Activated CD8-positive, alpha-beta memory T cell treated with anti-CD3 and anti-CD28 coated beads, Interleukin-2, amount 50 U/mL, for 48 hours (primary cell): ENCODE data around the gene UGT2B15.
"Not testable (repeated sequence)": the region's sequence is repeated elsewhere in the genome, so short reads cannot be mapped to it uniquely, and the experiment has no call there.

Source experiments
- DNase-seq: peaks from one replicate; pipeline ENCODE4 v3.0.0-alpha.2; 2020

Gene UGT2B15

DNA sequence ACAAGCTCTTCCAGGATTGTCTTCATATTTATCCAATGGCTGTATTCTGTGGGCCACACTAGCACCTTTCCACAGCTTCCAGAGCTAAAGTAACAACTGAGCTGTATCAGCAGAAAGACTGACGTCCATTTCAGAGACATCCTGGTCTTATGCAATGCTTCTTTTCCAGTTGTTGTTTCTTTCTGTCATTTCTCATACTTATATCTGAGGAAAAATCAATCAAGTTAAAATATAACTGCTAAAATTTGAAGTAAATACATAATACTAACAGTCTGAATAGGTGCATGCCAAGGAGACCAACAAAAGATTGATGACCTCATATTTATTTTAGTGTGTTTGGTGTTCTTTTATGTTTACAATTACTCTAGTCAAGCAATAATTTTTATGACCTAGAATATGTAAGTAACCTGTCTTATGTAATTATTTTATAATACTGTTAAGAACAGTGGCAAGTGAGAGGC is at the start of gene UGT2B15:
UGT2B15 (minus strand) TSS at position 174 of the 461 bp plus-strand sequence; CDS start at position 140, 34 bp downstream.
- not testable (repeated sequence) for DNase-seq

DNA sequence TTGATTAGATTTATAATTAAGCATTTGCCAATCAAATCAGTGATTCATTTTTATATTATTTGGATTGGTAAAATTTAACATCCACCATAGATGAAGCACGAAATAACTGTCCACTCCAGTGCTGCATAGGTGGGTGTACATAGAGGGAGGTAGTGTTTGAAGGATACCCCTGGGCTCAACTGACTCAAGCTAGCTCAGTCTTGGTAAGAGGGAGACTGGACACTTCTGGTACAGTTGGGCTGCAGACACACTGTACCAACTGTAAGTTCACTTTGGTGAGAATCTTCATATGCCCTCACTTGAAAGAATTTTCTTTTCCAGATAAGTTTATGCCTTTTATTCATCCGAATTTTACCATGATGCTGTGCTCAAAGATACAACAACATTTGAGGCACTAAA is 48.6 kb upstream of the UGT2B15 start:
- no peak for DNase-seq

DNA sequence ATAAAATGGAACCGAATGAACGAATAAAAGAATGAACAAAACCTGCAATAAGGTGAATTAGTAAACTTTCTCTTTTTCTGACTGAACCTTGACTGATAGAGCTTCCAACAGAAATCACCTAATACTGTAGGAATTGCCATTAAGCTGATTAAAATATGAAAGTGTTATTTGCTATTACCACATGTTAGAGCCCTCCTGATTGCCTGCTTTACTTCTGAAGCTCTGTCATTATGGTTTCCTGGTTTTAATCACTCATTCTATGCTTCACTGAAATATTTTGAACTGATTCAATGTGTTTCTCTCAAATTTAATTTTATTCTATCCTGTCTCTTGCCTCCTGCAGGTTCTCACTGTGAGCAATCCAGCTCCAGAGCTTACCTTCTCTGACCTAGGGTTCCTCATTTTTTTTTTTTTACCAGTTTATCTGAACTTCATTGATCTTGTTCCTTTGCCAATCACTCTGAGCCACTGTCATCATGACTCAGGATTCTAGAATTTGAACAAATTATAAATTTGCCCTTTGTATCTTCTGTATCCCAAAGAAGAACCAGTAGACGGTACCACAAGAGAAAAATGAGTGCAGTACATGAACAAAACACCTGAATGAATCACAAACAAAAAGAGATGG is 48.1 kb upstream of the UGT2B15 start:
- DNase-seq, result no peak

DNA sequence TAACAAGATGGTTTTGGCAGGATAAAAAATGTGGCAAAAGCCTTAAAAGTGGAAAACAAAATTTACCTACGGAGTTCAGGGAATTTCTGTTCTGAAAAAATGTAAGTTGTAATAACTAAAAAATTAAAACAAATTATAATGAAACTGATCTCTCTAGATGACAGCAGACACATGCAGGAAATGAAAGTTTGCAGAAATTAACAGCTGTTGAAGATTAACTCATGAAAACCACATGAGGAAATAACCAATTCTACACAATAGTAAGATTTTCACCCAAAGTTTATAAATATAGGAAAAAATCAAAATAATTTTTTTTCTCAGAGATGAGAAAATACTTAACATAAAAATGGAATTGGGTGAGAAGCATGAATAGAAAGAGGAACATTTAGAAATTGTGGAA is 47.5 kb upstream of the UGT2B15 start:
- DNase-seq, result no peak

DNA sequence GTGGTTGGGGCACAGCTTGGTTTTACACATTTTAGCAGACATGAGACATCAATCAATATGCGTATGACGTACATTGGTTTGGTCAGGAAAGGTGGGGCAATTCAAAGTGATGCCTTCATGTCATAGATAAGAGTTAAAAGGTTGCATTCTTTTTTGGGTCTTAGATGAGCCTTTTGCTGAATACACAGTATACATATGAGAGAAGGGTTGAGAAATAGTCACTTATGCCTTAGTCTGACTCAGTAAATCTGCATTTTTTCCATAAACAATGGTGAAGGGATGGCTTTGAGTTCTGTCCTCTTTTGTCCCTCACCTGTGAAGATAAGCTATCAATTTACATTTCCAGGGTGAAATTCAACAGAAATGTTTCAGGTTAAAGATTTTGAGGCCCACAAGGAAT is 43.9 kb upstream of the UGT2B15 start:
- no peak for DNase-seq

DNA sequence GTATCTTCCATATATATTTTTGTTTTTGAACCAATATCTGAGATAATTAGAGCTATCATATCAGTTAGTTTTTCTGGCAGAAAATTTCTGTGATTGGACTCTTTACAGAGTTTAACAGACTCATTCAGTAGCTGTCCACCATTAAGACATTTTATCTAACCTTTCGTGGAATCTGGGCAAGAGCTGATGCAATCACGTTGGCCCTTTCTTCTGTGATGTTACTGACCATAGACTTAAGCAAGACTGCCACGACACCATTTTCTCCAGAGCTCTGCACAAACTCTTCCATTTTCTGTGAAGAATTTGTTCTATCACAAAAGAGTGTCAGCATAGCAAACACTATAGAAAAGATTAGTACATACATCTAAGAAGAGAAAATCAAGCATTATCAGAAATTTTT is 41.8 kb upstream of the UGT2B15 start:
- DNase-seq, result no peak

DNA sequence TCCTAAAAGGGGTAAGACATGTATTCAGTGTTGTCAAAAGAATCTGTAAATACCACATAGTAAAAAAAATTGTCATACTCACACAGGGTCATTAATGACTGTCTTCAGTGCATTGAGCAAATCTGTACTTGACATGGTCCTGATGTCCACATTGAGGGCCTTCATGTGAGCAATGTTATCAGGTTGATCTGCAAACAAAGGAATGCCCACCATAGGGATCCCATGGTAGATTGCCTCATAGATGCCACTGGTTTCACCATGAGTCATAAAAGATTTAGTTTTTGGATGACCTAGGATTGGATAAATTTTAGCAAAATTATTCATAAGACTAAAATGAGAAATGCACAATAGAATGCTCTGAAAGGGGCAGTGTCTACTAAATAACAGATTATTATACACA is 38.1 kb upstream of the UGT2B15 start:
- DNase-seq, result no peak

DNA sequence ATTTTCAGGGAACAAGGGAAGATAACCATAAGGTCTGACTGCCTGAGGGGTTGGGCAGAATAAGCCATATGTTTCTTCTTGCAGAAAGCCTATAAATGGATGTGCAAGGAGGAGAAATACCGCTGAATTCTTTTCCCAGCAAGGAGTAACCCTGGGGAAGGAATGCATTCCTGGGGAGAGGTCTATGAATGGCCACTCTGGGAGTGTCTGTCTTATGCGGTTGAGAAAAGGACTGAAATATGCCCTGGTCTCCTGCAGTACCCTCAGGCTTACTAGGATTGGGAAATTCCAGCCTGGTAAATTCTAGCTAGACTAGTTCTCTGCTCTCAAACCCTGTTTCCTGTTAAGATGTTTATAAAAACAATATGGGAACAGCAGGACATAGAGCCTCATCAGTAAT is 32.7 kb upstream of the UGT2B15 start:
- not testable (repeated sequence) for DNase-seq

DNA sequence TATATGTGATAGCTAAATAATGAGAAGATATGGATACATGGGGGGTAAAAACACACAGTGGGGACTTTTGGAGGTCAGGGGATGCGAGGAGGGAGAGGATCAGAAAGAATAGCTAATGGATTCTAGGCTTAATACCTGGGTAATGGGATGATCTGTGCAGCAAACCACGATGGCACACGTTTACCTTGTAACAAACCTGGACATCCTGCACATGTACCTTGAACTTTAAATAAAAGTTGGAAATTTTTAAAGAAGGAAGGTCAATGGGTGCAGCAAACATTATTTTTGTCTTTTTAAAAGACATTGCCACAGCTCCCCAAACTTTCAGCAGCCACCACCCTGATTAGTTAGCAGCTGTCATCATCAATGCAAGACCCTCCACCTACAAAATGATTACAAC is 29.7 kb upstream of the UGT2B15 start:
- DNase-seq, result no peak

DNA sequence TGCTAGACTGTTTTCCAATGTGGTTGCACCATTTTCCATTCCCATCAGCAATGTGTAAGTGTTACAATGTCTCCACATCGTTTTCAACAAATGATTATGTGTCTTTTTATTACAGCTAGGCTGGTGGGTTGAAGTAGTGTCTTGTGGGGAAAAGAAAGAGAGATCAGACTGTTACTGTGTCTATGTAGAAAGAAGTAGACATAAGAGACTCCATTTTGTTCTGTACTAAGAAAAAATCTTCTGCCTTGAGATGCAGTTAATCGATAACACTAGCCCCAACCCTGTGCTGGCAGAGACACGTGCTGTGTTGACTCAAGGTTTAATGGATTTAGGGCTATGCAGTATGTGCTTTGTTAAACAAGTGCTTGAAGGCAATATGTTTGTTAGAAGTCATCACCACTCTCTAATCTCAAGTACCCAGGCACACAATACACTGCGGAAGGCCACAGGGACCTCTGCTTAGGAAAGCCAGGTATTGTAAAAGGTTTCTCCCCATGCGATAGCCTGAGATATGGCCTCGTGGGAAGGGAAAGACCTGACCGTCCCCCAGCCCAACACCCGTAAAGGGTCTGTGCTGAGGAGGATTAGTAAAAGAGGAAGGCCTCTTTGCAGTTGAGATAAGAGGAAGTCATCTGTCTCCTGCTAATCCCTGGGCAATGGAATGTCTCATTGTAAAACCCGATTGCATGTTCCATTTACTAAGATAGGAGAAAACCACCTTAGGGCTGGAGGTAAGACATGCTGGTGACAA is 23.0 kb upstream of the UGT2B15 start:
- DNase-seq, result no peak

DNA sequence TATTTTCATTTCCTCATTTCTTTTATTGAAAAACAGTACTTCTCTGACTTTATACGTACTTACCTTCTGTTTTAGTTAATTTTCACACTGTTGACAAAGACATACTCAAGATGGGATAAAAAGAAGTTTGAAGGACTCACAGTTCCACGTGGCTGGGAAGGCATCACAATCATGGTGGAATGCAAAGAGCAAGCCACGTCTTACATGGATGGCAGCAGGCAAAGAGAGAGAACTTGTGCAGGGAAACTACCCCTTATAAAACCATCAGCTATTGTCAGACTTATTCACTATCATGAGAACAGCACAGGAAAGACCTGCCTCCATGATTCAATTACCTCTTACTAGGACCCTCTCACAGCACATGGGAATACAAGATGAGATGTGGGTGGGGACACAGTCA is 20.7 kb upstream of the UGT2B15 start:
- DNase-seq, result no peak

DNA sequence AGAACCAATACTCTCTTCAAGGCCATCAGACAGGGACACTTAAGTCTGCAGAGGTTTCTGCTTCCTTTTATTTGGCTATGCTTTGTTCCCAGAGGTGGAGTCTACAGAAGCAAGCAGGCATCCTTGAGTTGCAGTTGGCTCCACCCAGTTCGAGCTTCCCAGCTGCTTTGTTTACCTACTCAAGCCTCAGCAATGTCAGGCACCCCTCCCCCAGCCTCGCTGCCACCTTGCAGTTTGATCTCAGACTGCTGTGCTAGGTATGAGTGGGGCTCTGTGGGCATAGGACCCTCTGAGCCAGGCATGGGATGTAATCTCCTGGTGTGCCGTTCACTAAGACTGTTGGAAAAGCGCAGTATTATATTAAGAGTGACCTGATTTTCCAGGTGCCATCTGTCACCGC is 12.6 kb upstream of the UGT2B15 start:
- no peak for DNase-seq

DNA sequence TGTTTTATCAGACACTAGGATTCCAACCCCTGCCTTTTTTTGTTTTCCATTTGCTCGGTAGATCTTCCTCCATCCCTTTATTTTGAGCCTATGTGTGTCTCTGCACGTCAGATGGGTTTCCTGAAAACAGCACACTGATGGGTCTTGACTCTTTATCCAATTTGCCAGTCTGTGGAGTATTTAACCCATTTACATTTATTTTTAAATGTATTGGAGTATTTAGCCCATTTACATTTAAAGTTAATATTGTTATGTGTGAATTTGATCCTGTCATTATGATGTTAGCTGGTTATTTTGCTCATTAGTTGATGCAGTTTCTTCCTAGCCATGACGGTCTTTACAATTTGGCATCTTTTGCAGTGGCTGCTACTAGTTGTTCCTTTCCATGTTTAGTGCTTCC is 10.8 kb upstream of the UGT2B15 start:
- DNase-seq, result not testable (repeated sequence)

DNA sequence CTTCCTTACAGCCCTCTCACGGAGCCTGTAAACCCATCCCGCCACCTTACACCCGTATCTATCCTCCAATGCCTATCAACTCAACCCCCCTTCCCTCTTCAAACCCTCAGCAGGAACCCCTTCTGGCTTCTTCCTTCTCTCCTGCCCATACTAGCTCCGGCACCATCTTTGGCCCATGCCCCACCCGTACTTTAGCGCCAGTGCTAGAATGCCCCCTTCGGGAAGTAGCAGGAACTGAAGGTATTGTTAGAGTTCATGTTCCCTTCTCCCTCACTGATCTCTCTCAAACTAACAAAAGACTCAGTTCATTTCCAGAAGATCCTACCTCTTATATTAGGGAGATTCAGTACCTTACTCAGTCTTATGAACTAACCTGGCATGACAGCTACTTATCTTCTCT is 2.7 kb upstream of the UGT2B15 start:
- DNase-seq, result no peak

DNA sequence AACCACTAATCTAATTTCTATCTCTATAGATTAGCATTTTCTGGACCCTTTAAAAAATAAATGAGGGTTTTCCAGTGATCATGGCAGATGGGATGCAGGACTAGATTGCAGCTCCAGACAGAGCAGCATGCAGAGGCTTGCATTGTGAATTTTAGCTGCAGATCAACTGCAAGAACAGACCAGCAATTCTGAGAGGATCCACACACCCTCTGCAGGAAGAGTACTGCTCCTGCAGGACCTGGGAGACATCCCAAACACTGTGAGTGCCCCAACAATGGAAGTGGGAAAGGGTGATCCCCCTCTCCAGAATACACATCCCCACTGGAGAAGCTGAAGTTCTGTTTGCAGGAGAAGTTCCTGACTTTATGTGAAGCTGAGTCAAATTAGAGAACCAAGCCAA is 765 bp upstream of the UGT2B15 start:
- DNase-seq, result not testable (repeated sequence)

DNA sequence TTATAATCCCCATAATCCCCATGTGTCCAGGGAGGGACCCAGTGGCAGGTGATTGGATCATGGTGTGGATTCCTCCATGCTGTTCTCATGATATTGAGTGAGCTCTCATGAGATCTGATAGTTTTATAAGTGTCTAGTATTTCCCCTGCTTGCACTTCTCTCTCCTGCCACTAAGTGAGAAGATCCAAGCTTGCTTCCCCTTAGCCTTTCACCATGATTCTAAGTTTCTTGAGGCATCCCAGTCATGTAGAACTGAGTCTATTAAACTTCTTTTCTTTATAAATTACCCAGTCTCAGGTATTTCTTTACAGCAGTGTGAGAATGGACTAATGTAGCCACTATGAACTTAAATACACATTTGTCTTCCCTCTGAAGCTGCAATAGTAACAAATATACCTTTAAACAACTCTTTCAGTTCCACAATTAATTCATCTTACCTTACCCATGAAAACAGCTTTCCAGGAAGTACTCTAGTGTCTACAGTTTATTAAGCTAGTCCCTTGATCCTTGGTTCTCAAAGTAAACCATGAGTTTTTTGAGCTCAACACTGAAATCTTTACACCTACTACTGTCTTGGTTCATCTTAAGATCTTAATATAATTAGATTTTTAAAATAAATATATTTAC is 1.8 kb downstream of the UGT2B15 start:
- DNase-seq, result not testable (repeated sequence)

DNA sequence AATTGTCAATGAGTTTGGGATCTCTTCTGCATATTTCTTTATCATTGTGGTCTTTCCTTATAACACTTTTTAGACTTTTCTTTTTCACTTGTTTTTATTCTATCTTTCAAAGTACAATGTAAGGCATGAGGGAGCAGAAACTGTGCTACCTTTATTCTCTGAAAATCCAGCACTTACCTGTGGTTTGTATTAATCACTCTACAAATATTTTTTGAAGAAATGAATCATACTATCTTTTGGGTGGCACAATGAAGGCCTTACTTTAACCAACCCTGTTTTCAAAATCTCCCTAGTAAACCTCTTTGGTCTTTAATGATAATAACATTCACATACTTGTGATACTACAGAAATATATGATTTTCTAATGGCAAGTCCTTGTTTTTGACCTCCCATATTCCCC is 2.9 kb downstream of the UGT2B15 start:
- DNase-seq, result not testable (repeated sequence)

DNA sequence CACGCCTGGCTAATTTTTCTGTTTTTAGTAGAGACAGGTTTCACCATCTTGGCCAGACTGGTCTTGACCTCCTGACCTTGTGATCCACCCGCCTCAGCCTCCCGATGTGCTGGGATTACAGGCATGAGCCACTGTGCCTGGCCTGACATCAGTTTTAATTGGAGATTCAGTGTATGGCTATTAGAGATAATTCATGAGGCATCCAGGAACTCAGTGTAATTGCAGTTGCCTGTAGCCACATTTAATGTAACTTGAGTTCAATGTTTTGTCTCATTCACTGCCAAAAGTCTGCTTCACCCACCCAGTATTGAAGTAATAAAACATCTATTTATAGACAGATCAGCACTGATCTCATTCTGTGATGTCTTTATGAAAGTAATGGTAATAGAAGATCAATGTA is 5.7 kb downstream of the UGT2B15 start:
- DNase-seq, result not testable (repeated sequence)

DNA sequence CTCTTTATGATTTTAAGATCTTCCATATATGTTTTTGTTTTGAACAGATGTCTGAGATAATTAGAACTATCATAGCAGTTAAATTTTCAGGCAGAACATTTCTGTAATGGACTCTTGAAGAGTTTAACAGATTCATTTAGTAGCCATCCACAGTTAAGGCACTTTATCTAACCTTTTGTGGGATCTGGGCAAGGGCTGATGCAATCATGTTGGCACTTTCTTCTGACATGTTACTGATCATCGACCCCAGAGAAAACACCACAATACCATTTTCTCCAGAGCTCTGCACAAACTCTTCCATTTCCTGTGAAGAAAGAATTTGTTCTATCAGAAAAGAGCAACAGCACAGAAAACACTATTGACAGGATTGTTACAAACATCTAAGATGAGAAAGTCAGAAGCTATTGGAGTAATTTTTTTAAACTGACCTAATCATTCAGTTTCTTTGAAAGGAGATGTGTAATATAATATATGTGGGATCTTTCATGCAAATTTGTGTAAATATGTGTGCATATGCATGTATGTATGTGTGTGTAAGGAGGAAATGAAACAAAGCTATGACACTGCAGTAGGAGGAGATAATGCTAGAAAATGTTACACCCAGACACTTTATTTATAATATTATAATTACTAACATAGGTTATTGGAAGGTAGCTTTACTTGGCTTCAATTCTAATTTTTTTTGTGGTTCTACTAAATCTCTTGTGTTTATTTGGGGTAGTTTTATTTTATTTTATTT is 7.4 kb downstream of the UGT2B15 start:
- not testable (repeated sequence) for DNase-seq

DNA sequence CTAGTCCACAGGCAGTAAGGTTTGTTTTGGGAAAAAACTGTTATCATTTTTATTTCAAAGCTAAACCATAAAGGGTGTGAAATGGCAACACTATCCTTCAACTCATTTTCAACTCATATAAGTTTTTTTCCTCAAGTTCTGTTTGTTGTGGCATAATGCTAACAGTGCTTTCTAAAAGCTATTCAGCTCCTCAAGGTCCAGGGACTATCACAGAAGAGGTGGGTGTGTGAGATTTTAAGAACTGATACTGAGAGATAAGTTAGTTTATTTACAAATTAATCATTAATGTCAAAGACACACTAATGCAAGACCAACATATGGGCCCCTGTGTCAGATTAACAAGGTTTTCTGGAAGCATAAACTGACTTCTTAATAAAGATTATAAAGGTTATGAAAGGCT is 11.8 kb downstream of the UGT2B15 start:
- DNase-seq, result no peak

DNA sequence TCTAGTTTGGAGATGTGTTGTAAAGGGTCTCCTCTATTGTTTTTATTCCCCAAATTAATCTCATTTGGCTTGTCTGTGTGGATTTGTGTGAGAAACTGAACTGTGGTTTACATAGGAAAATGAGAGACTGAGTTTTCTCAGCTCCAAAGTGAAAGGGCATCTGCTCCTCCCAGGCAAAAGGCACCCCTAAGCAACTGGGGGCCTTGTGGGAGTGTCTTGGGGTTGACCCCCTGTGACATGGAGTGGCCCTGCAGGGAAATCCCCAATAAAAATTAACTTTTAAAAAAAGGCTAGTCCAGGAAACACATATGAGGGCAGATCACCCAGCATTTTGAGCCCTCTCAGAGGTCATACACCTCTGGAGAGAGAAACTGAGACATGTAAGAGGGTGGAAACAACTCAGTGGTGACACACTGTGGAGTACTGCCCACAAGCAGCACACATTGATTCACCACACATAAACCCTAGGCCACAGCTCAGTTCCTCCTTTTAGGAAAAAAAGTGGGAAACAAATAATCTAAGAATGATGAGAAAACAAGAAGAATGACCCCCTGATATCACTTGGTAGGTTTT is 13.3 kb downstream of the UGT2B15 start:
- not testable (repeated sequence) for DNase-seq

DNA sequence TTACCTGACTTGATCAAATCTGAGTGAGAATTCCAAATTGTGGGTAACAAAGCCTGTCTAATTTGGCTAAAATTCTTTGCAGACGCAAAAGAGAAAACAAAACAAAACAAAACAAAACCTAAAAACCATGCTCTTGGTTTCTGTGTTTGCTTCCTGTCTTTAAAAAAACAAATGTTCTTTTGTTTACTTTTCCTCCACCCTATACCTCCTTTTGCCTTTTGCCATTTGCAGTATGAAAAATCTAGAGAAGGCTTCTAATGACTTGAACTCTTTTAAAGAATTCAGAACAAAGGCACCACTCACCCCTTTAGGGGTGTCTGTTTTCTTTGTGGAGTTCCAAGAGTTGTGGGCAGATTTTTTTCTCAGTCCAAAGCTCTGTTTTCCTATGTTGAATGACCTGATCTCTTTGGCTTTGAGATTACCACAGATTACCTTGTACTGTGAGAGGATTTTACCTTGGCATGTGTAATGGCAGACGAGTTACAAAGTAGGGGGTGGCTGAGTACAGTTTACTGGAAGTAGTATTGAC is 13.9 kb downstream of the UGT2B15 start:
- not testable (repeated sequence) for DNase-seq
